ENCODE measurements around the gene TTC39B.

TTC39B gene

GRCh38 chr9:15160673-15161072, 146.3 kb downstream of the TTC39B start:
- no peak for DNase-seq

DNA sequence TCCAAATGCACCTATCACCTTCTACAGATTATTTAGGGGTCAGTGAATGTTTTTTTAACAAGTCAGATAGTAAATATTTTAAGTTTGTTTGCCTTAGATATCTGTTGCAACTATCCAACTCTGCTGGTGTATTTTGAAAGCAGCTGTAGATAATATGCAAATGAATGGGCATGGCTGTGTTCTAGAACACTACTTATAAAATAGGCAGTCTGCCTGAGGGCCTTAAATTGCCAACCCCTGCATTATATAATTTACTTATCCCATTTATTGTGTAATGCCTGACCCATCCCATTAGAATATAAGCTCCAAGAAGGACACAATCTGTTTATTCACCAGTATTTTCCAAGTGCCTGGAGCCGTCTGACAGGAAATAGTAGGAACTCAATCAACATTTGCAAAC, 149.0 kb downstream of the TTC39B start:
- DNase-seq: no peak

DNA sequence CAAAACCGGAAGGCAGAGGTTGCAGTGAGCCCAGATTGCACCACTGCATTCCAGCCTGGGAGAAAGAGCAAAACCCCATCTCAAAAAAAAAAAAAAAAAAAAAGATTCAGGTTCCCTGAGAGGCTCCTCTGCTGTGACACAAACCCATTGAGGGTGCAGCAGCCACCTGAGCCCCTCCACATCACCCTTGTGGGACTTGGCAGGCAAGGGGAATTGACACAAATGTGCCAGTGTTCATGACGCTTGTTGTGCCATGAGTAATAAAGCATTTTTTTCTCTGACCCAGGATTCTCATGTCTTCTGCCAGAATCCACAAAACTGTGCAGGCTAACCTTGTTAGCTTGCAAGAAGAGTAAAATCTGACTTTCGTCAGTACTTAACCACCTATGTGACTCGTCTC, 149.6 kb downstream of the TTC39B start:
- no peak for DNase-seq

- no peak for DNase-seq
These were observed 150.8 kb downstream of the TTC39B start for GRCh38 chr9:15156241-15156640.

- no peak for DNase-seq
These were observed 151.2 kb downstream of the TTC39B start for GRCh38 chr9:15155826-15156225.

DNA sequence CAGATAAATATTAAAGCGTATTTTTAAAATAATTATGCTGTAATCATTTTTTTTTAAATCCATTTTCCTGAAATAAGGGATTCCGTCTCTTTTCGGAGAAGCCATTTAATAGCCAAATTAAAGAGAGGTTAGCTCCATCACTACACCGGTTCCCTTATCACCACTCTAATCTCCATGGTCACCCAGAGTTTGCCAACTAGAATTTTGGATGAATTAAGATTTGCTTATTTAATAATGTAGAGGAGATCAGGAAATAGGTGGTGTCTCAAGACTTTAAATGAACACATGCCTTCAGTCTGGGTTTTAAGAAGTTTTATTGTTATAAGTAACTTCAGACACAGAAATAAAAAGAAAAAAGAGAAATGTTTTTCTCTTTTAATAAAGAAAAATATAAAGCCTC, 151.7 kb downstream of the TTC39B start:
- DNase-seq: no peak

GRCh38 chr9:15154677-15155076, 152.3 kb downstream of the TTC39B start:
- DNase-seq: no peak

GRCh38 chr9:15153961-15154360, 153.1 kb downstream of the TTC39B start:
- DNase-seq: no peak

GRCh38 chr9:15150939-15151338, 156.1 kb downstream of the TTC39B start:
- no peak for DNase-seq

- DNase-seq: no peak
These were observed 157.6 kb downstream of the TTC39B start for GRCh38 chr9:15149450-15149849.

DNA sequence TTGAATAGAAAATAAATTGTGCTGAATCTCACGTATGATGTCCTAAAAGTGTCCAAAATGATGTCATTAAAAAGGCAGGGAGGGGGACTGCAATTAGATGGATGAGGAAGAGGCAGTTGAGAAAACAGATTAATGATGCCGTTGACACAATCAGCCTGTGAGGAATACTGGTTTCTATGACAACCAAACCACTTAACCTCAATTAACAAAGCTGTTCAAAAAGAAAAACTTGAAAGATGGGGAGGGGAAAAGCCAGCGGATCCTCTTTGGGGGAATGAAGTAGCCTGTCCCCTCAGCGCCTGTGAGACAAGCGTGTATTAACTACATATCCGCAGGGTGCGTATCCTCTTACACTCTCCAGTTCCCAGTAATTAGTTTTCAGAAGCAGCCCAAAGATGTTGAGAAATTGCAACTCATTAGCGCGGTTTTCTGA, 160.7 kb downstream of the TTC39B start:
- no peak for DNase-seq

DNA sequence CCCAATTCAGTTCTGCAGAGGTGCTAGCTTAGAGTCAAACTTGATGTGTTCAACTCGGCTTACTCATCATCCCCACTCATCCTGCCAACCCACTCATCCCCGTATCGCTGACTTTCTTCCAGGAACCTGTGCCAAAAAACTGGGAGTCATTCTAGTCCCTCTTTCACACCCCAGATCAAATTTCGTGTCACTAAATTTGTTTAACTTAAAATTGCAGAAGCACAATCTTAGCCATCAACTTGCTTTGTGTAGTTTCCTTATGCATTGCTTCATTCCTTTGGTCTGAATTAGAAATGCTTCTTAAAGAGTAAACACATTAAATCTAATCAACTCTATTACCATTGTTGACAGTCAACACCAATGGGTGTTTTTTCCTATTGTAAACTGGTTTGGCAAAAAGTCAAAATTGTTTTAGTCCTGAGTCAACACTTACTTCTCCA, 162.4 kb downstream of the TTC39B start:
- DNase-seq: no peak

DNA sequence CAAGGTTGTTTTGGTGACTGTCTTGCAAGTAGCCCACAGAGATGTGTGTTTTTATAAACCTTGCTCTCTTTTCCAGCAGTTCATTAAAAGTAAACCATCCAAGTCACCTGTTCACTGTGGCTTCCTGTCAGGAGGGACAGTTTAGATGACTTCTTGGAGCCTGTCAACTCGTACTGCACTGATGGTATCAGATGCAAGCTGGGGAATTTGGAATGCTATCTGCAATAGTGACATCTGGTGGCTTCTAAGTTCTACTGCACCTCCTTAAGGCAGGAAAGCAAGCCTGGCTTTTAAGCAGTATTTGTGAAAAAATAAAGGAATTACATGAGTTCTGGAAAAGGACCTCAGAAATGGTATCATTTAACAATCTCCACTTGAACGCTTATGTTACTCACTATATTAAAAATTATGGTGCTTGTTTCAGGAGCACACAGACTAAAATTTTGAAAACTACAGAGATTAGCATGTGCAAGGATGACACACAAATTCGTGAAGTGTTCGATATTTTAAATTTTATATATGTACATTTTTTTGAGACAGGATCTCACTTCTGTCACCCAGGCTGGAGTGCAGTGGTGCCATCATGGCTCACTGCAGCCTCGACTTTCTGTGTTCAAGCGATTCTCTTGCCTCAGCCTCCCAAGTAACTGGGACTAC, 164.0 kb downstream of the TTC39B start:
- peak; percentile 48 for DNase-seq

GRCh38 chr9:15140051-15140450, 167.0 kb downstream of the TTC39B start:
- no peak for DNase-seq

DNA sequence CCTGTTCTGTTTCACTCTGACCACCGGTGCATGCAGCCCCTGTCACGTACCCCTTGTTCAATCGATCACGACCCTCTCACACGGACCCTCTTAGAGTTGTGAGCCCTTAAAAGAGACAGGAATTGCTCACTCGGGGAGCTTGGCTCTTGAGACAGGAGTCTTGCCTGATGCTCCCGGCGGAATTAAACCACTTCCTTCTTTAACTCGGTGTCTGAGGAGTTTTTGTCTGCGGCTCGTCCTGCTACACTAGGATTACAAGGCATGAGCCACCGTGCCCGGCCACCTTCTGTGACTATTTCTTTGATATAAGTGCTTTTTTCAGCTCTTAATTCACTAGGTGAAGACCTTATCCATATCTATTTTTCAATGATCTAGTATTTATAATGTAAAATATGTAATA, 167.5 kb downstream of the TTC39B start:
- peak; percentile 28 for DNase-seq

DNA sequence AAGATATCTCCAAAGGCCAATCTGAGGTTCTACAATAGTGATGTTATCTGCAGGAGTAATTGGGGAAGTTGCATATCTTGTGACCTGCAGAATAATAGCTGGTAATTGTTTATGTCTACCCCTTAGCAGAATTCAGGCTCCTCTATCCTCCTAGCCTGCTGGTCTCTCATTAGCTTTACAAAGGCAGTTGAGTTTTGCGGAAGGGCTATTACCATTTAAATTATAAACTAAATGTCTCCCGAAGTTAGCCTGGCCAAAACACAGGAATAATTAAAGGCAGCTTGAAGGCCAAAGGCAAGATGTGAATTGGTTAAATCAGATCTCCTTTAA, 168.7 kb downstream of the TTC39B start:
- DNase-seq: no peak

DNA sequence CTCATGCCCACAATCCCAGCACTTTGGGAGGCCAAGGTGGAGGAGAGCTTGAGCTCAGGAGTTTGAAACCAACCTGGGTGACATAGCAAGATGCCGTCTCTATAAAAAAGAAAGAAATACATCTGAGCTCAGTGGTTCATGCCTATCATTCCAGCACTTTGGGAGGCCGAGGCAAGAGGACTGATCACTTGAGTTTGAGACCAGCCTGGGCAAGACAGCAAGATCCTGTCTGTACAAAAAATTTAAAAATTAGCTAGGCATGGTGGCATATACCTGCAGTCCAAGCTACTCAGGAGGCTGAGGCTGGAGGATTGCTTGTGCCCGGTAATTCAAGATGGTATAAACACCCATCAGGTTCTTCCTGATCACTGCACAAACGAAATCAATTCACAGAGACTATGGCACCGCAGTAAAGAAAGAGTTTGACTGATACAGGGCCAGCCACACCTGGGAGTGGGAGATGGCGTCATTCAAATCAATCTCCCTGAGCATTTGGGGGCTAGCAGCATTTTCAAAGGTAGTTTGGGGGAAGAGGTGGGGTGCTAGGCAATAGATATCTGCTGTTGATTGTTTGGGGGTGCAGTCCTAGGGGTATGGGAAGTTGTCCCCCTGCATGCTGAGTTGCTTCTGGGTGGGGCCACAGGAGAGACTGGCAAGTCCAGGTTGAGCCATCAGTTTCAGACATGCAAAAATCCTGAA, 169.2 kb downstream of the TTC39B start:
- no peak for DNase-seq

- no peak for DNase-seq
These were observed 169.9 kb downstream of the TTC39B start for GRCh38 chr9:15137089-15137488.

DNA sequence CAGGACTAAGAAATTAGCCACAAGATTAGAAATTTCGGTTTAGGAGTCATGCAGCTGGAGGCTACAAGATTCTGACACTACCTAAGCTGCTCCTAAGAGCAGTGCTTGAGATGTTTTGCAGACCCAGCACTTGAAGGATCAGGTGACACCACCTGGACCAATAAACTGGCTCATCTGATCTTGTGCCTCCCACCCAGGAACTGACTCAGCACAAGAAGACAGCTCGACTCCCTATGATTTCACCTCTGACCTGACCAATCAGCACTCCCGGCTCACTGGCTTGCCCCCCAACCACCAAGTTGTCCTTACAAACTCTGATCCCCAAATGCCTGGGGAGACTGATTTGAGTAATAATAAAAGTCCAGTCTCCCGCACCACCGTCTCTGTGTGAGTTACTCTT, 170.4 kb downstream of the TTC39B start:
- DNase-seq: no peak

GRCh38 chr9:15135164-15135792, 171.7 kb downstream of the TTC39B start:
- DNase-seq: peak; percentile 82

GRCh38 chr9:15133488-15133887, 173.5 kb downstream of the TTC39B start:
- no peak for DNase-seq

GRCh38 chr9:15132091-15132490, 174.9 kb downstream of the TTC39B start:
- DNase-seq: no peak

DNA sequence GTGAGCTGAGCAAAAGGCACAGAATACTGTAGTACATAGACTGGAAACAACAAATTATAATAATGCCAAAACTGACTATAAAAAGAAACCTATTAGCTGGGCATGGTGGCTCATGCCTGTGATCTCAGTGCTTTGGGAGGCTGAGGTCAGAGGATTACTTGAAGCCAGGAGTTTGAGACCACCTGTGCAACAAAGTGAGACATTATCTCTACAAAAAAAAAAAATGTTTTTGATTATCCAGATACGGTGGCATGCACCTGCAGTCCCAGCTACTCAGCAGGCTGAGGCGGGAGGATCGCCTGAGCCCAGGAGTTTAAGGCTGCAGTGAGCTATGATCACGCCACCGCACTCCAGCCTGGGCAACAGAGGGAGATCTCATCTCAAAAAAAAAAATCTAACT, 175.9 kb downstream of the TTC39B start:
- DNase-seq: no peak

GRCh38 chr9:15127831-15128230, 179.2 kb downstream of the TTC39B start:
- no peak for DNase-seq

All from fibroblast of upper back skin (primary cell).